Stimulated activated CD8-positive, alpha-beta memory T cell treated with anti-CD3 and anti-CD28 coated beads, Interleukin-7, amount 100 ng/mL, for 48 hours (primary cell): Measurements from ENCODE around the gene LDLRAD2.
"Not testable (repeated sequence)": the region's sequence is repeated elsewhere in the genome, so short reads cannot be mapped to it uniquely, and the experiment has no call there.

Experiments used
- DNase-seq, 2 donors: peaks; one replicate each; pipeline ENCODE4 v3.0.0-alpha.2; 2020; ENCODE audit warnings: low read depth in 1 of 2; ENCODE audit errors: extremely low read depth in 1 of 2

LDLRAD2 gene

DNA sequence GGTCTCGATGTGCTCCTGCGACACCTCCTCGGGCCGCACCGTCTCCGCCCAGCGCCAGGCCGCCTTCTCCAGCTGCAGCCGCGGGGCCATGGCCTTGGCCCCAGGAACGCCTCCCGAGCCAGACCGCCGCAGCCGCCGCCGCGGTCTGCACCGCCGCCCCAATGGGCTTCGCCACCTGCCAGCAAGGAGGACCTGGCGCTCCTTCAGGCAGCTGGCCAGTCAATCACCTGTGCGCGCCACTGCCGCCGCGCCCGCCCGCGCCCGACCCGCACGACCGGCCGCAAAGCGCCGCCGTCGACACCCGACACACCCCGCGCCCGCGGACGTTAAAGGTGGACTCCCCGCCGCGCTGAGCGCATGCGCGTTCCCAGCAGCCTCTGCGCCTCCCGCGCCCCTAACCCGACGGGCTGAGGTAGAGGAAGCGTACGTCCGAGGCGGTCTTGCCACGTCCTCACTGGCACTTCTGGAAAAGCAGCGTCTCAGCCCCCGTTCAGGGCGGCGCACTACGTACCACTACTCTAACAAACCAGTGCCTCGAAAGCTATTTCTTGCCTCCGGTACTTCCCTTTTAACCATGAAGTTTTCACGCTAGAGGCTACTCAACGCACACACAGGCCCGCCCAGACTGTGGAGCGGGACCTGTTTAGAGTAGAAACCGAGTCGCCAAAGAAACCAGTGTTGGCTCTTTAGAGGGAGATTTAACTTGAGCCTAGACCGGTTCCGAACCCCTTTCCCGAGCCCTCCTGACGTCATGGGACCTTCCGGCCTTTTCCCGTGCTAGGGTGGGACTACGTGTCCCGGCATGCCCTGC is 29.0 kb upstream of the LDLRAD2 start, which contains the start of gene USP48:
Gene USP48 (minus strand): TSS at position 282 of the 811 bp plus-strand sequence. CDS start 192 bp downstream, at position 90.
- DNase-seq = peak; percentile 94 to 97

DNA sequence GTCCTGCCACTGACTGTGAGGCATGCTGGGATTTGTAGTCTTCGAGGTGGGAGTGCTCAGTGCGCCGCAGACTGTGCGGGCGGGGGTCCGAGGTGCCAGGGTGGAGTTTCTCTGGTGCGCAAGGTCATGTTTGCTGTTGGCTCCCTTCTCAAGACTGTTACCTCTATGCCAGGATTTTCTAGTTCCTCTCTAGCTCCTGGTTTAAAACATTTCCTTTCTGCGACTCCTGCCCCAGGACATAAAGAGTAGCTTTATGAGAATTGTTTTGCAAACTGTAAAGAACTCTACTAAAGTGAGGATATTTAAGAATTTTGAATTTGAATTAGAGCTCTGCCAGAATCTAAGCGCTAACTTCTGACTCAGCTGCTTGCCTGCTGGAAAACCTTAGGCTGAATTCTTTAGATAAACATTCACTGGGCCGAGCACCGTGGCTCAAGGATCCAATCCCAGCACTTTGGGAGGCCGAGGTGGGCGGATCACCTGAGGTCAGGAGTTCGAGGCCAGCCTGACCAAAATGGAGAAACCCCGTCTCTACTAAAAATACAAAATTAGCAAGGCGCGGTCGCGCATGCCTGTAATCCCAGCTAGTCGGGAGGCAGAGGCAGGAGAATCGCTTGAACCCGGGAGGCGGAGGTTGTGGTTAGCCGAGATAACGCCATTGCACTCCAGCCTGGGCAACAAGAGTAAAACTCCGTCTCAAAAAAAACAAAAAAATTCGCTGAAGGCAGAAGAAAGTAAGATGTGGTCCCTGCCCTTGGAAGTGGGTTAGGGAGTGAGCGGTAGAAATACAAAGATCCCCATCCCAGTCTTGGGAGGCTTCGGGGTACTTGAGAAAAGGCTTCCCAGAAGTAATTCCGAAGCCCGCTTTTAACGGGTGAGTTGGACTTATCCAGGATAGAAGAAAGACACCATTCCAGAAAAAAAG is 28.1 kb upstream of the LDLRAD2 start:
- no peak for DNase-seq

DNA sequence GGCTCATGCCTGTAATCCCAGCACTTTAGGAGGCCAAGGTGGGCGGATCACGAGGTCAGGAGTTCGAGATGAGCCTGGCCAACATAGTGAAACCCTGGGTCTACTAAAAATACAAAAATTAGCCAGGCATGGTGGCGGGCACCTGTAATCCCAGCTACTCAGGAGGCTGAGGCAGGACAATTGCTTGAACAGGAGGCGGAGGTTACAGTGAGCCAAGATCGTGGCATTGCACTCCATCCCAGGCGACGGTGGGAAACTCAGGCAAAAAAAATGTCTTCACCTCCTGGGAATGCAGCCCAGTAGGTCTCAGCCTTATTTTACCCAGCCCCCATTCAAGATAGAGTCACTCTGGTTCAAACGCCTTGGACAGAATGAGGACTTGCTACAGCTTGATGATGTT is 26.3 kb upstream of the LDLRAD2 start:
- DNase-seq = not testable (repeated sequence)

DNA sequence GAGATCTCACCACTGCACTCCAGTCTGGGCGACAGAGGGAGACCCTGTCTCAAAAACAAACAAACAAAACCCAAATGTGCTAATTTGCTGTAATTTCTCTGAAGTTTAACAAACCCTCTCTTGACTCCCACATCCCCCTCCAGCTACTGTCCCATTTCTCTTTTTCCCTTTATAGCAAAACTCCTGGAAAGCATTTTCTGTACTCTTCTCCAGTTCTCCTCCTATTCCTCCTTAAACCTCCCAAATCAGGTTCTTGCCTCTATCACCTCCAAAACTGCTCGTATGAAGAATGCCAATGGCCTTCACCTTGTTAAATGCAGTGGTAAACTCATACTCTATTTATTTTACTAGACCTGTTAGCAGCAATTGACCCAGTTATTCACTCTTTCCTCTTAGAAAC is 25.4 kb upstream of the LDLRAD2 start:
- no peak for DNase-seq

DNA sequence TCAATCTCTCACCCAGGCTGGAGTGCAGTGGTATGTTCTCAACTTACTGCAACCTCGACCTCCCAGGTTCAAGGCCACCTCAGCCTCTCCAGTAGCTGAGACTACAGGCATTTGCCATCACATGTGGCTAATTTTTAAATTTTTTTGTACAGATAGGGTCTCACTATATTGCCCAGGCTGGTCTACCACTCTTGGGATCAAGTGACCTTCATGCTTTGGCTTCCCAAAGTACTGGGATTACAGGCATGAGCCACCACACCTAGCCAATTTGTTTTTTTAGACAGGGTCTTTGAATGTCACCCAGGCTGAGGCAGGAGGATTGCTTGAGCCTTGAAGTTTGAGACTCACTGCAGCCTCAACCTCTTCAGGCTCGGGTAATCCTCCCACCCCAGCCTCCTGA is 19.0 kb upstream of the LDLRAD2 start:
- no peak for DNase-seq

DNA sequence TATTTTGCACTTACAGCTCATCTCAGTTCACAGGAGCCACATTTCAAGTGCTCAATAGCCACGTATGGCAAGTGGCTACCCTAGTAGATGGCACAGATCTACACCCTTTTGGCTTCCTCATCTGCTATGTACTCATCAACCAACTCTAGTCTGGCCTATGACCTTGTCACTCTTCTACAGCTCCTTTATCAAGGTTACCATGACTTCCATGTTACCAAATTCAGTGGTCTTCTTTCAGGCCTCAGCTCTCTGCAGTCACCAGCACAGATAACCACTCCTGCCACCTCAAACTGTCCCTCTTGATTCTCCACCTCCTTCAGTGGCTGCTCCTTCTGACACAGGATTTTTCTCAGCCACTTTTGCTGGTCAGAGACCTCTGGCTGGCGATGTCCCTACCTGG is 17.4 kb upstream of the LDLRAD2 start:
- DNase-seq = no peak

DNA sequence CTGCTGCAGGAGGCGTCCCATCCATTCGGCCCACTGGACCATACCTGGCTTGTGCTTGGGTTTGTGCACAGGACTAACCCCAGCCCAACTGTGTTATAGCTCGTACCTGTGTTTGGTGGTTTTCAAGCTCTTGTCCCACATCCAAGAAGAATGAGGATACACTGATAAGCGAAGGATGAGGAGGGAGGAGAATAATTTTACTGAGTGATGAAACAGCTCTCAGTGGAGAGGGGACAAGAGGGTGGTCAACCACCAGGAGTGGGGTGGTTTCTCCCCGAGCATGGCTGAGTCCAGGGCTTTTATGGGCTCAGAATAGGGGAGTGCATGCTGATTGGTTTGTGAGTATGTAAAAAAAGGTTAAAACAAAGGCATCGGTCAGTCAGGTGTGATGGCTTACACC is 17.0 kb upstream of the LDLRAD2 start:
- no peak for DNase-seq

DNA sequence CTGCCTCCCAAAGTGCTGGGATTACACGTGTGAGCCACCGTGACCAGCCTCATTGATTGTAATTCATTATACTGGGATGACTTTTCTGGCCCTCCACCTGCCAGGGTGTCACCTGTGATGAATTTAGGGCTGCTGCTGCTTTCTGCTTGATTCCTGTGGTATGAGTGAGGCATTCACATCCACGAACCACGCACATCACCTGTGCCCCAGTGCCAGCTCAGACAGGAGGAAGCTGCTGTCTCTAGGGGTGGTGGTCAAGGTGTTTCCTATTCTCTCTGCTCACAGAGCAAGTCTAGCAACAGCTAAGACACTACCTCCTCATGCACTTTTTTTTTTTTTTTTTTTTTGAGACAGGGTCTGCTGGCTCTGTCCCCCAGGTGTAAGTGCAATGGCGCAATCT is 12.3 kb upstream of the LDLRAD2 start:
- DNase-seq = no peak

- DNase-seq = no peak
Observed at GRCh38 chr1:21801100-21801499, 11.0 kb upstream of the LDLRAD2 start.

- no peak for DNase-seq
Observed at GRCh38 chr1:21804536-21804935, 7.5 kb upstream of the LDLRAD2 start.

- DNase-seq = no peak
Observed at GRCh38 chr1:21813542-21813941, 1.5 kb downstream of the LDLRAD2 start.

DNA sequence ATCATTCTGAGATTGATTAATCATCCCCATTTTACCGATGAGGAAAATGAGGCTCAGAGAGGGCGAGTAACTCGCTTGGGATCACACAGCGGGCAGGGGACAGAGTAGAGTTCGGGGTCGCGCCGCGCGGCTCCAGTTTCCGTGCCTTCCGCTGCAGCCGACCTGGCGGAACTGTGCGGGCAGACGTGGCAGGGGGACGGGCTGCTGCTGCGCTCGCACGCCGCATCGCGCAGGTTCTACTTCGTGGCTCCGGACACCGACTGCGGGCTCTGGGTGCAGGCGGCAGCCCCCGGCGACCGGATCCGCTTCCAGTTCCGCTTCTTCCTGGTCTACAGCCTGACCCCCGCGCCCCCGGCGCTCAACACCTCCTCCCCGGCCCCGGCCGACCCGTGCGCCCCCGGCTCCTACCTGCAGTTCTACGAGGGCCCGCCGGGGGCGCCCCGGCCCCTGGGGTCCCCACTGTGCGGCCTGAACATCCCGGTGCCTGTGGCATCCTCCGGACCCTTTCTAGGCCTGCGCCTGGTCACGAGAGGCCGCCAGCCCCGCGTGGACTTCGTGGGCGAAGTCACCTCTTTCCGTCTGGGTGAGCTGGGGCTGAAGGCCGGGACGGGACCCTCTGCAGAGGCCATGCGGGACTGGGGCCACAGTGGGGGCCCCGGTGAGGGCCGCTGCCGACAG is 2.3 kb downstream of the LDLRAD2 start:
- no peak for DNase-seq

DNA sequence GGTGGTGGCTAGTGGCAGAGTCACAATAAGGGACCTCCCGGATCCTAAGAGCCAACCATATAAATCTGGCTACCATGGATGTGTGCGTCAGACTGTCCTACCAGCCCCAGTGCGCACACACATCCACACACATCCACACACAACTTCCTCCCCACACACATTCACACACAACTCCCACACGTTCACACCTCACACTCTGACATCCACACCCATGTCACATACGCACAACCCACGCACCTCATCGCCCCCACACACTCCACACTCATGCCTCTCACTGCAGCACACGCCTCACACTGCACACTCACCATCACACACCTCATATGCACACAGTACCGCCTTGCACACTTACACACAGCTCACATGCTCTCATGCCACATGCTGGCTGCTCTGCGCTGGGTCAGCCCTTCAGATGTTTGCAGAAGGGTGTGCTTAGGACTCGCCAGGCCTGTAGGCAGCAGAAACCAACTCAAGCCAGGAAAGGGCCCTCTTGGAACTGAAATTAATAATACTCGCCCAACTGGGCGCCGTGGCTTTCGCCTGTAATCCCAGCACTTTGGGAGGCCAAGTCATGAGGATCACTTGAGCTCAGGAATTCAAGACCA is 3.0 kb downstream of the LDLRAD2 start:
- DNase-seq = no peak

DNA sequence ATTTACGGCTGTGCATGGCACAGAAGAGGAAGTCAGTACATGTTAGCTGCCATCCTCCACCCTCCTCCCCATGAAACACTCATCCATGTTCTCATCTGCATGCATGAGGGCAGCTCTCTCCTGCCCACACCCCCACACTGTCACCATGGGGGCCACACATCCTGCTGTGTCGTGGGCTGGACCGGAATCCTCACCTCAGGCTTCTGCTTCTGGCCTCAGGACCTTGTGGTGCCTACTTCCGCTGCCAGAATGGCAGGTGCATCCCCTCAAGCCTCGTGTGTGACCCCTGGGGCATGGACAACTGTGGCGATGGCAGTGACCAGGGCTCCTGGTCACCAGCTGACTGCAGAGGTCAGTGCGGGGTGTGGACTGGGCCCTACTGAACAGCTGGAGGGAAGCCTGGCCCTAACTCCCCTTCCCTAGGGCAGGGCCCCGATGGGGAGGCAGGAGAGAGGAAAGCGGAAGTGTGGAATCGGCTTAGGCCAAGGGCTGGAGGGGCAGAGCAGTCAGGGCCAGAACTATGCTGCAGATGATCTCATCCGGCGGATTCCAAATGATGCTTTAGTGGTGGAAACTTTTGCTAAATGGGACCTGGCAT is 3.8 kb downstream of the LDLRAD2 start:
- DNase-seq = no peak

- DNase-seq = no peak
Observed at GRCh38 chr1:21816602-21817302, 4.7 kb downstream of the LDLRAD2 start.

- no peak for DNase-seq
Observed at GRCh38 chr1:21818656-21819055, 6.6 kb downstream of the LDLRAD2 start.

GRCh38 chr1:21820597-21821232 is 8.7 kb downstream of the LDLRAD2 start:
- no peak for DNase-seq

GRCh38 chr1:21821385-21822019 is 9.4 kb downstream of the LDLRAD2 start:
- no peak for DNase-seq

- DNase-seq = no peak
Observed at GRCh38 chr1:21822349-21822748, 10.3 kb downstream of the LDLRAD2 start.
